Muscle of leg (tissue), 11 donors: ENCODE results near the gene CACNA2D1. TPM values are rescaled to one million over a fixed set of nuclear protein-coding genes. Genes with fewer than 3 reads are reported as not detected.

Experiments used
- DNase-seq: peaks from one replicate; pipeline ENCODE4 v3.0.0; 2013
- H3K27ac ChIP-seq: one replicate; pipeline ENCODE4 v1.5.1; 2013; ENCODE audit warnings: mild to moderate bottlenecking, low read length, control low read depth
- H3K27me3 ChIP-seq: one replicate; pipeline ENCODE4 v1.6.1; 2013; ENCODE audit warnings: low read length; ENCODE audit not compliant: control insufficient read depth, insufficient read depth
- H3K36me3 ChIP-seq: one replicate; pipeline ENCODE4 v1.6.1; 2013; ENCODE audit warnings: low read length; ENCODE audit not compliant: control insufficient read depth, insufficient read depth
- H3K4me1 ChIP-seq: one replicate; pipeline ENCODE4 v1.6.1; 2013; ENCODE audit warnings: low read length; ENCODE audit not compliant: control insufficient read depth, insufficient read depth
- H3K4me3 ChIP-seq: one replicate; pipeline ENCODE4 v1.5.1; 2013; ENCODE audit warnings: low read length, control low read depth
- H3K9me3 ChIP-seq: replicated peaks from 2 replicates; pipeline ENCODE4 v1.6.1; 2013; ENCODE audit warnings: low read depth, low read length; ENCODE audit not compliant: control insufficient read depth
- WGBS: methylation state at CpG from one replicate; pipeline ENCODE4 v1.1.5; 2013; ENCODE audit warnings: missing lambda C conversion rate; ENCODE audit not compliant: insufficient coverage; 5-methylcytosine and 5-hydroxymethylcytosine counted together
- polyA plus RNA-seq, 8 donors: library from polyadenylated mRNA; unstranded; fragments of 120-200 nt; gene quantifications; one replicate each; pipeline versions ENCODE4 v1.2.1 to v1.2.3, GENCODE V29; 2013; ENCODE audit warnings: inconsistent platforms in 1 of 8, low replicate concordance in 1 of 8; ENCODE audit not compliant: insufficient read length in 8 of 8, insufficient read depth in 1 of 8
- total RNA-seq: library from RNA; stranded (reverse); fragments of 120-200 nt; gene quantifications from one replicate; pipeline ENCODE4 v1.2.4, GENCODE V29; 2013

CACNA2D1 gene
- total and polyA plus RNA-seq, 9 donors = 50.5 to 136 (median 89.1) TPM

DNA sequence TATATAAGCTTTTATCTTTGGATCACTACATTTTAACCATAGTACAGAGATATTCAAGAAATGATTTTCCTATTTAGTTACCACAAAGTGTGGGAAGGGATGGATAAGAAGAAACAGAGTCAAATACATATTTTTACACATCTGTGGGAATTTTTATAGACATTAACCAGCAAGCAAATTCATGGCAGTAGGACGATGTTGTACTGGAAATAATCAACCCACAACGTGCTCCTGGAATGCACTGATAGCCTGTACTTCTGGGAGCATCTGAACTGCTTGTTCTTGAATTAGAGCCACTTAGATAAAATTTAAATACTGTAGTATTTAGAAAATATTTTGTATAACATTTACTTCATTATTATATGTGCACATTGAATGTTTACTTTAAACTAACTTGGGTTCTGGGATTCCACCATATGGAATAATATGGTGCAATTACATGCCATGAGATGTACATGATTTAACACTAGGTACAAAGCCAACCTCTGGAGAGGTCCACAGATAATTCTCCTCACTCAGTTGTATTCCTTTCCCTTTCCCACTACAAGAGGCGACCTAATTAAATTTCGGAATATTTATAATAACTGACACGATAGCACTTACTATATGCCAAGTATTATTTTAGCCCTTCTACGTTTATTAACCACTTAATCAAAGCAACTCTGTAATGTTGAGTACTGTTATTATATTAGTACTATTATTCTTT lies 508.8 kb downstream of the CACNA2D1 start:
- H3K4me1 ChIP-seq = no peaks in the 10 kb centered on the region
- no peaks in the 10 kb centered on the region for H3K9me3 ChIP-seq
- no peak for DNase-seq
- no peaks in the 10 kb centered on the region for H3K27me3 ChIP-seq
- H3K27ac ChIP-seq = no peak overlapping the region
- no peak overlapping the region for H3K4me3 ChIP-seq
- H3K36me3 ChIP-seq = no peaks in the 10 kb centered on the region
- WGBS = no CpG with 5 or more reads among the region's 6 CpGs

DNA sequence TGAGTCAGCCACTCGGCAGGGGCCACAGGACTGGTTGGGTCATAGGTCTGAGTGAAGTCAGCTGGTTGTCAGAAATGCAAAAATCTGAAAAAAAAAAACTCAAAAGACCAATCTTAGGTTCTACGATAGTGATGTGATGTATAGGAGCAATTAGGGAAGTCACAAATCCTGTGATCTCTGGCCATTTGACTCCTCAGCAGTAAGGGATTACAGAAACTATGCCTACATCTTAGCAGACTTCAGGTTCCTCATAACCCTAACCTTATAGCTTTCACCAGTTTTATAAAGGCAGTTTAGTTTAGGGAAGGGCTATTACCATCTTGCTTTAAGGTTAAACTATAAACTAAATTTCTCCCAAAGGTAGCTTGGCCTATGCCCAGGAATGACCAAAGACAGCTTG lies 510.6 kb downstream of the CACNA2D1 start:
- H3K4me3 ChIP-seq = no peak overlapping the region
- 89% methylated on average over 1 of the region's 2 CpGs for WGBS
- no peaks in the 10 kb centered on the region for H3K4me1 ChIP-seq
- no peaks in the 10 kb centered on the region for H3K27me3 ChIP-seq
- no peak overlapping the region for H3K27ac ChIP-seq
- no peaks in the 10 kb centered on the region for H3K36me3 ChIP-seq
- DNase-seq = no peak
- H3K9me3 ChIP-seq = no peaks in the 10 kb centered on the region

DNA sequence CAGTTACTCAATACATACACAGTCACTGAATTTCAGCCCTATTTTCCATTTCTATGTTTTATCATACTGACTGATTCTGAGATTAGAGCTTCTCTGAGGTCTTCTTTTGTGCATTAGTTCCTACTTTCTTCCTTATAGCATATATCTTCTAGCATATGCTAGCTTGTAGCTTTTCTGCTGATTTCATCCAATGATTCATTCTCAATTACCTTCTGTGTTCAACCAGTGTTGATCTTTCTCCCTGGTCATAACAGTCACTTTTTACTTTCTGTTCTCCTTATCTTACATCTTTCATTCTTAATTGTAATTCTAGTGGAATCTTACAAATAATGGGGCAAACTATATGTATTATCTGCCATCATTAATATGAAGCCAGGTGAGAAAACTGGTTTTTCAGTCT lies 514.2 kb downstream of the CACNA2D1 start:
- no peak for DNase-seq

DNA sequence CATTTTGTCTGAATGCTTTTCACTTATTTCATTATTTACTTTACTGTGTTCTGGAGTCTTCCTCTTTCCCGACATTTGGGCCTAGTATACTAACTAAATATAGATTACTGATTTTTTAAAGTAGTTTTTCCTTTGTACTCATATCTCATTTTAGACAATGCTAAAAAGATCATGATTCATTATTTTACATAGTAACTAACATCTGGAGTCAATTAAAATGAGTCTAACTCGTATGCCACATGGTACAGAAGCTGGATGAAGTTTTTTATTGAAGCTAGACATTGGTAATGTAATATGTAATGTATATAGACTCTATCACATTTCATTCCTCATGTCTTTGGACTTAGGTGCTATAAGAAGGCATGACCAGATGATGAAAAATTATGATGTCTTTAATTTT lies 517.4 kb downstream of the CACNA2D1 start:
- H3K4me1 ChIP-seq = no peaks in the 10 kb centered on the region
- no peaks in the 10 kb centered on the region for H3K36me3 ChIP-seq
- no CpG with 5 or more reads among the region's 2 CpGs for WGBS
- no peaks in the 10 kb centered on the region for H3K9me3 ChIP-seq
- H3K27ac ChIP-seq = no peak overlapping the region
- H3K4me3 ChIP-seq = no peak overlapping the region
- H3K27me3 ChIP-seq = no peaks in the 10 kb centered on the region
- DNase-seq = no peak

More for the DNA sequence above, 514.2 kb downstream of the CACNA2D1 start:
- Histone ChIP-seq H3K27me3 (no peaks in the 10 kb centered on the region), H3K4me1 (no peaks in the 10 kb centered on the region), H3K36me3 (no peaks in the 10 kb centered on the region), H3K27ac (no peak overlapping the region), H3K4me3 (no peak overlapping the region), H3K9me3 (no peaks in the 10 kb centered on the region)

DNA sequence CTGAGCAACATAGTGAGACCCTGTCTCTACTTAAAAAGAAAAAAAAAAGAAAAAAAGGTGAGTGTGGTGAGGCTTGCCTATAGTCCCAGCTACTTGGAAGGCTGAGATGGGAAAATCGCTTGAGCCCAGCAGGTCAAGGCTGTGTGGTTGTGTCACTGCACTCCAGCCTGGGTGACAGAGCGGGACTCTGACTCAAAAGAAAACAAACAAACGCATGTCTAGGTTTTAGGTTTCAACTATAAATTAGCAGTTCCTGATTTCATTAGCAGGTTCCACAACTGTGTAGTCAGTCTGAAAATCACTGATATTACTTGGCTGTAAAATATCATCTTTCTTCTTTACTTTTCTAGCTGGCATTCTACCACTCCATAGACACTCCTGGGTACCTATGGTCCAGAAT lies 518.0 kb downstream of the CACNA2D1 start:
- Histone ChIP-seq H3K27me3 (no peaks in the 10 kb centered on the region), H3K9me3 (no peaks in the 10 kb centered on the region), H3K4me1 (no peaks in the 10 kb centered on the region), H3K36me3 (no peaks in the 10 kb centered on the region), H3K27ac (no peak overlapping the region), H3K4me3 (no peak overlapping the region)
- DNase-seq = no peak
- WGBS = 83% methylated on average over 1 of the region's 3 CpGs

DNA sequence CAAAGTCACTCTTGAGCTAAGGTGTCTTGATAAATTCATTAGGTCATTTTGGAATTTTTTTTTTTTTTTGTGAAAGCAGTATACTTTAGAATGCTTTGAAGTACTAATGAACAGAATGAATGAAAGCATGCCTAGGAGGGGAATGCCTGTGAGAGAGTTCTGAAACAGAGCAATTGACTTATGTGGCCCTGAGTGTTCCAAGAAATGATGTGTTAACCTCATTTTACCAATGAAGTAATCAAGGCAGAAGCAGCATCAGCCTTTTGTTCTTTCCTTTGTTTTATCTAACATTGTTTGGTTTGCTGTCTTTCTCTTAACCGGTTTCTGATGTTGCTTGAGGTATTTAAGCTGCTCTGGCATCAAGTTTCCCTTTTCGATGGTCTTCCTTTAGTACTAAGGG lies 519.1 kb downstream of the CACNA2D1 start:
- Histone ChIP-seq H3K36me3 (no peaks in the 10 kb centered on the region), H3K9me3 (peaks cover 4% of the 10 kb centered on the region), H3K4me1 (no peaks in the 10 kb centered on the region), H3K27me3 (no peaks in the 10 kb centered on the region), H3K4me3 (no peak overlapping the region), H3K27ac (no peak overlapping the region)
- no CpG with 5 or more reads among the region's 2 CpGs for WGBS
- no peak for DNase-seq

DNA sequence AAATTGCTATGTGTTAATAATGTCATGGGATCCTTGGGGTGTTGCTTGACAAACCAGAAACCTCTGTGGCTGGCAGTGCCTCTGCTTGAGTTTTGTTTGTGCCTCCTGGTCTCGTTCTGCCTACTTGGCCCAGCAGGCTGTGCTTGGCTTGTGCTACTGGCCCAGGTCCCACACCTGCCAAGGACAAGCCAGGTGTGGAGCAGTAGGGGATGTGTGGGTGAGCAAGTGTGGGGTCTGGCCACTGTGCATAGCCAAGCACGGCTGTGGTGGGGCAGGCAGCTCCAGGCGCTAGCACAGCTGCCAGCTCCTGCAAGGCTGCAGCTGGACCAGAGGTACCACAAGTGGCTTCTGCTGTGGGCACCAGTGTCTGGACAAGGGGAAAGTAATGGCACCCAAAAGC lies 524.1 kb downstream of the CACNA2D1 start:
- Histone ChIP-seq H3K36me3 (no peaks in the 10 kb centered on the region), H3K27ac (no peak overlapping the region), H3K4me3 (no peak overlapping the region), H3K4me1 (no peaks in the 10 kb centered on the region), H3K27me3 (no peaks in the 10 kb centered on the region), H3K9me3 (peaks cover 5% of the 10 kb centered on the region)
- 77% methylated on average over 3 of the region's 3 CpGs for WGBS
- DNase-seq = no peak

DNA sequence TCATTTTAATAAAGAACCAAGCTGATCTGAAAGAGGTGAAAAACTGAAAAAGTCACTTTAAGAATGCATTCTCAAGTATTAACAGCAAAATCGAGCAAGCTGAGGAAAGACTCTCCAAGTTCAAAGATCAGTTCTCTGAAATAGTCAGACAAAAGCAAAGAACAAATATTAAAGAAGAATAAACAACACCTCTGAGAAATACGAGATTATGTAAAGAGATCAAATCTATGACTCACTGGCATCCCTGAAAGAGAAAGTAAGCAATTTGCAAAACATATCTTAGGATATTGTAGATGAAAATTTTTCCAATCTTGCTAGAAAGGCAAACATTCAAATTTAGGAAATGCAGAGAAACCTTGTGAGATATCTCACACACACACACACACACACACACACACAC lies 535.4 kb downstream of the CACNA2D1 start:
- no peaks in the 10 kb centered on the region for H3K27me3 ChIP-seq
- H3K36me3 ChIP-seq = no peaks in the 10 kb centered on the region
- no peak overlapping the region for H3K27ac ChIP-seq
- no peak overlapping the region for H3K4me3 ChIP-seq
- H3K4me1 ChIP-seq = no peaks in the 10 kb centered on the region
- WGBS = no CpG with 5 or more reads among the region's 2 CpGs
- no peaks in the 10 kb centered on the region for H3K9me3 ChIP-seq
- no peak for DNase-seq

DNA sequence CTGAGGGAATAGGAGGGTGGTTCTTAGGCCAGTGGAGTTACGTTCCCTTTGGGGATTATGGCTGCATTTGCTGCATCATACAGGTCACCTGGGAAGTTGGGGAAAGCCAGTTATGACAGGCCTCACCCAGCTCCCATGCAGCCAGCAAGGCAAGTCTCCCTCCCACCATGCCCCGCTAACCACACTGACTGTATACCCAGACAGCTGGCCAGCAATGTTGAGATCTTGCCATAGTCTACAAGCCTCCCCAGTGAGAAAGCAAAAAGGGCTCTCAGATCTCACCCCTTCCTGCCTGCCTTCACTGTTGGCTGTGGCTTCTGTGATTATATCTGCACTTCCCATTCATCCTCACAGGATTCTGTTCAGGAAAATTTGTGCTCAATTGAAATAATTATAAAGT lies 540.5 kb downstream of the CACNA2D1 start:
- no peaks in the 10 kb centered on the region for H3K4me1 ChIP-seq
- H3K27ac ChIP-seq = no peak overlapping the region
- no peak overlapping the region for H3K4me3 ChIP-seq
- no peak for DNase-seq
- no peaks in the 10 kb centered on the region for H3K36me3 ChIP-seq
- no peaks in the 10 kb centered on the region for H3K9me3 ChIP-seq
- H3K27me3 ChIP-seq = no peaks in the 10 kb centered on the region
- WGBS = 100% methylated on average over 1 of the region's 2 CpGs

DNA sequence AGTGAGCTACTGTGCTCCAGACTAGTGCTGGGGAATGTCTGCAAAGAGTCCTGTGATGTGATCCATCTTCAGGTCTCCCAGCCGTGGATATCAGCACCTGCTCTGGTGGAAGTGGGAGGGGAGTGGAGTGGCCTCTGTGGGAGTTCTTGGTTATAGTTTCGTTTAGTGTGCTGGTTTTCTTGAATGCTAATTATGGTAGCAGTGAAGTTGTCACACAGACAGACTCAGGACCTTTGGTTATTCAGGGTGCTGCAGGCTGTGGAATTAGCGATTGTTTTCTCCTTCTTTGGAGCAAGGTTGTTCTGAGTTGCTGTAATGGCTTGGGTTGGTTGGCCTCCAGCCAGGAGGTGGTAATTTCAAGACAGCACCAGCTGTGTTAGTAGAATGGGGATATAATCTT lies 541.0 kb downstream of the CACNA2D1 start:
- Histone ChIP-seq H3K9me3 (no peaks in the 10 kb centered on the region), H3K27ac (no peak overlapping the region), H3K4me3 (no peak overlapping the region), H3K36me3 (no peaks in the 10 kb centered on the region), H3K4me1 (no peaks in the 10 kb centered on the region), H3K27me3 (no peaks in the 10 kb centered on the region)
- DNase-seq = no peak
- WGBS = 63% methylated on average over 3 of the region's 3 CpGs
